Bronchial epithelial cell (primary cell): Measurements from ENCODE around the gene TREML4. TPM values are rescaled to one million over a fixed set of nuclear protein-coding genes. Genes with fewer than 3 reads are reported as not detected.

ENCODE experiments used
- DNase-seq: peaks from one replicate; pipeline ENCODE4 v3.0.0-alpha.2; 2010; ENCODE audit warnings: low read depth
- FAIRE-seq: peaks from 2 replicates; lab custom pipeline; 2011; peaks lifted over from hg19 to GRCh38; lab: Jason Lieb, UNC
- H3K27me3 ChIP-seq: 2 replicates; pipeline ENCODE4 v1.5.1; 2011; ENCODE audit warnings: low read length; ENCODE audit not compliant: control insufficient read depth, insufficient read depth
- H3K36me3 ChIP-seq: 2 replicates; pipeline ENCODE4 v1.5.1; 2011; ENCODE audit warnings: low read length; ENCODE audit not compliant: control insufficient read depth, insufficient read depth
- H3K4me3 ChIP-seq: 2 replicates; pipeline ENCODE4 v1.5.1; 2011; ENCODE audit warnings: mild to moderate bottlenecking, low read depth, low read length, control low read depth
- CTCF ChIP-seq: IDR thresholded peaks from 2 replicates; pipeline ENCODE4 v1.5.1; 2011; ENCODE audit warnings: mild to moderate bottlenecking, moderate library complexity, low read length, control low read depth, inconsistent platforms; ENCODE audit not compliant: insufficient read depth, severe bottlenecking
- total RNA-seq: library from RNA; depleted of rRNA; stranded (reverse); fragments of >200 nt; gene quantifications from 2 replicates; pipeline ENCODE4 v1.2.1, GENCODE V29; 2014

Gene TREML4
- total RNA-seq, 1 donor from 2014 or later: not detected

DNA sequence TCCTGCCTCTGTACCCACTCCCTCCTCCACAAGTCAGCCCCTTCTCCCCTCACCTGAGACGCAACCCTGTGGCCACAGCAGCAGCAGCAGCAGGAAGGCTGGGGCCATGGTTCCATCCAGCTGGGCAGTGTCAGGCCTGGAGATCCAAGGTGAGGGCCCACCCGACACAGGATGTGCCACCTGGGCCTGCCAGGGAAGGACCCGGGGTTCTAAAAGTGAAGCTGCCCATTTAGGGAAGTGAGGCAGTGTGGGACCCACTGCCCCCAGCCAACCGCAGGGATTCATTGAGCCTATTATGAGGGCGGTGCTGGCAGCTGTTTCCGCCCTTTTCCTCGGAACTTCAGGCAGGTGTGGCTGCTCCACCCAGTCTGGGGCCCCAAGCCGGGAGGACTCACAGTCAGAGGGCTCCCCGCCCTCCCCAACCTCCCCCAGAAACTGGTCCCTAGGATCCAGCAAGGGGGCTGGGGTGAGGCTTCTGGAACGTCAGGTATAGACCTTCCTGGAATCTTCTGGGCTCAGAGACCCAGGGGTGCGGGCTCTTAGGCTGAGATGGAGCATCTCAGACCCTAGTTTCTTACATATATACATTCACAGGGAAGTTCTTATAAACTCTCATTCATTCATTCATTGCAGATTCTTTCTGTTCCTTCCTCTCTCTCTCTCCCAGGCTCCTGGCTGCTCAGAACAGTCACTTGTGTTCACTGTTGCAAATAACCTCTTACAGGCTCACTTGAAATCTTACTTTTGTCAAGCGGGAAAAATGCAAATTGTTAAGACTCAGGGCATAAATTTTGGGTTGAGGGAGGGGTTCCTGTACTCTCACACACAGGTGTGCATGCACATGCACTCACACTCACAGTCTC, 27.0 kb upstream of the TREML4 start, which contains the start of gene TREML2:
Gene TREML2, minus strand, starts transcription at position 249 of the 863 bp plus-strand sequence. Its CDS starts 141 bp downstream, at position 108.
- no peaks in the 10 kb centered on the region for H3K36me3 ChIP-seq
- DNase-seq: no peak
- FAIRE-seq: no peak
- no peak within 1 kb of the TSS for H3K4me3 ChIP-seq
- no peaks in the 10 kb centered on the region for H3K27me3 ChIP-seq
- TF ChIP-seq CTCF: no peak

DNA sequence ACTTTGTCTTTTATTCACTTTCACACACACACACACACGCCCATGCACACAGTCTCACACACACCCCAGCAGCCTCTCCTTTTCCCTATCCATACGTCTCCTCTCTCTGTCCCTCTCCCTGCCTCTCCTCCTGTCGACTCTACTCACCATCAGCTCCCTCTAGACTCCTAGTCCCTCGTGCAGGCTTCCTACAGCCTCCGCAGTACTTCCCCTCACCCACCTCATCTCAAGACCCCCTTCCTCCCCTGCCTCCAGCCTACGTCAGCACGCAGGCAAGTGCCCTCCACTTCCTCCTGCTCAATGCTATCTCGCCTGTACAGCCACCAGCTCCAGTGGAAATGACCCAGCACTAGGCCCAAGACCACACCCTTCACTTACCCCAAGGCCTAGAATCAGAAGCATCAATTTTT, 26.4 kb upstream of the TREML4 start:
- no peaks in the 10 kb centered on the region for H3K27me3 ChIP-seq
- no peaks in the 10 kb centered on the region for H3K36me3 ChIP-seq
- no peak for FAIRE-seq
- no peak for TF ChIP-seq CTCF
- no peak overlapping the region for H3K4me3 ChIP-seq
- no peak for DNase-seq

DNA sequence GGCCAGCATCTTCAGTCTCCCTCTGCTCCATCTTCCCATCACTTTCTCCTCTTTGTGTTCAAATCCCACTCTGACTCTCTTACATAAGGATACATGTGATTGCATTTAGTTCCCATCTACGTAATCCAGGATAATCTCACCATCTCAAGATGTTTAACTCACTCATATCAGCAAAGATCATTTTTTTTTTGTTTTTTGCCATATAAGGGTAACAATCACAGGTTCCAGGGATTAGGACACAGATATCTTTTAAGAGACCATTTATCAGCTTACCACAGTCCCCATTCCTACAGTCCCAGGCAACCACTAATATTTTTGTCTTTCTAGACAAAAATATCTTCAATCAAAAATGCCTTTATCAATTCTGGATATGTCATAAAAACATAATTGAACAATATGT, 24.0 kb upstream of the TREML4 start:
- no peak for TF ChIP-seq CTCF
- H3K36me3 ChIP-seq: no peaks in the 10 kb centered on the region
- no peaks in the 10 kb centered on the region for H3K27me3 ChIP-seq
- H3K4me3 ChIP-seq: no peak overlapping the region
- DNase-seq (no peak), FAIRE-seq (no peak)

DNA sequence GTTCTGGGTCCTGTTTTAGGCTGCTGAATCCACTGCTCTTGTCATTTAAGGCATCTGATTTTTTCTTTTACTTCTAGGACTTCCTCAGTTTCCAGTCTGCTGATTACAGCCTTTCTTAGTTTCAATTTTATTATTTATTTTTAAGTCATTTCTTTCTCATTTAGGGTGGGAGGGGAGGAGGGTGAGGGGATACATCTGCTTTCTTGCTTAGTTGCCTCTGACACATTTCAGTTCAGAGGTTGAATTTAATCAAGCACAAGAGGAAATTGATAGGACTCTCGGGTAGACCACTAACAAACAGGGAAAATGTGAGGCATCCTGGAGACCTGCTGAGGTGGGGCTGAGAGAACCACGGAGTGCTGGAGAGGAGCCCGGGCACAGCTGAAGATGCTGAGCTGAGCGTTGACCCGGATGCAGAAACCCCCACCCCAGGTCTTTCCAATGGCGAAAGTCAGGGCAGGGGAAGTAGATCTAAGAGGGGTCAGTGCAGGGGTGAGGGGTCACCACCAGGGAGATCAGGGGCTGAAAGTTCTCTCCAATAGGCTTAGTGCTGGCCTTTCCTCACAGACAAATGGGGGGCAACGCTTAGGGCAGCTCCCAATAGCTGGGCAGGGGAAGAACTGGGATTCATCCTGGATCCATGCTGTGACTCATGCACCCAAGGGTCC, 19.6 kb upstream of the TREML4 start:
- TF ChIP-seq CTCF: no peak
- no peak for FAIRE-seq
- no peak for DNase-seq
- no peak overlapping the region for H3K4me3 ChIP-seq
- H3K27me3 ChIP-seq: no peaks in the 10 kb centered on the region
- no peaks in the 10 kb centered on the region for H3K36me3 ChIP-seq

GRCh38 chr6:41209547-41210320, 18.4 kb upstream of the TREML4 start:
- H3K27me3 ChIP-seq: no peaks in the 10 kb centered on the region
- FAIRE-seq (no peak), DNase-seq (no peak)
- H3K36me3 ChIP-seq: no peaks in the 10 kb centered on the region
- TF ChIP-seq CTCF: no peak
- H3K4me3 ChIP-seq: no peak overlapping the region
